Parathyroid adenoma (tissue), 2 donors: ENCODE results near the gene RBM28.
"Not testable (repeated sequence)": the region's sequence is repeated elsewhere in the genome, so short reads cannot be mapped to it uniquely, and the experiment has no call there.

Experiments
- H2AFZ ChIP-seq: fragments of 300-600 bp; sonication (generic); one replicate; pipeline ENCODE4 v1.7.0; 2017; ENCODE audit warnings: antibody characterized with exemption, mild to moderate bottlenecking
- H3K27ac ChIP-seq: fragments of 300-600 bp; sonication (generic); one replicate; pipeline ENCODE4 v1.7.0; 2017
- H3K27me3 ChIP-seq: fragments of 300-600 bp; sonication (generic); one replicate; pipeline ENCODE4 v1.7.0; 2017; ENCODE audit warnings: low read length; ENCODE audit not compliant: control insufficient read depth, insufficient read depth
- H3K36me3 ChIP-seq: fragments of 300-600 bp; sonication (generic); one replicate; pipeline ENCODE4 v1.7.0; 2017; ENCODE audit warnings: low read length; ENCODE audit not compliant: control insufficient read depth, insufficient read depth
- H3K4me1 ChIP-seq: fragments of 300-600 bp; sonication (generic); one replicate; pipeline ENCODE4 v1.7.0; 2017; ENCODE audit warnings: control low read depth
- H3K4me2 ChIP-seq: fragments of 300-600 bp; sonication (generic); one replicate; pipeline ENCODE4 v1.7.0; 2017; ENCODE audit warnings: low read length
- H3K4me3 ChIP-seq: fragments of 300-600 bp; sonication (generic); one replicate; pipeline ENCODE4 v1.7.0; 2017; ENCODE audit warnings: low read depth, low read length
- H3K79me2 ChIP-seq: fragments of 300-600 bp; sonication (generic); one replicate; pipeline ENCODE4 v1.7.0; 2017; ENCODE audit warnings: control low read depth
- H3K9ac ChIP-seq: fragments of 300-600 bp; sonication (generic); one replicate; pipeline ENCODE4 v1.7.0; 2017; ENCODE audit warnings: mild to moderate bottlenecking
- H3K9me3 ChIP-seq: fragments of 300-600 bp; sonication (generic); one replicate; pipeline ENCODE4 v1.7.0; 2017; ENCODE audit warnings: low read length; ENCODE audit not compliant: control insufficient read depth
- TF ChIP-seq, protein P1 (sequence below): fragments of 300-600 bp; sonication (generic); IDR thresholded peaks from one replicate; pipeline ENCODE4 v1.7.0; 2017; ENCODE audit warnings: antibody characterized with exemption, mild to moderate bottlenecking
- donor health status: primary hyperparathyroidism.

The RBM28 gene

DNA sequence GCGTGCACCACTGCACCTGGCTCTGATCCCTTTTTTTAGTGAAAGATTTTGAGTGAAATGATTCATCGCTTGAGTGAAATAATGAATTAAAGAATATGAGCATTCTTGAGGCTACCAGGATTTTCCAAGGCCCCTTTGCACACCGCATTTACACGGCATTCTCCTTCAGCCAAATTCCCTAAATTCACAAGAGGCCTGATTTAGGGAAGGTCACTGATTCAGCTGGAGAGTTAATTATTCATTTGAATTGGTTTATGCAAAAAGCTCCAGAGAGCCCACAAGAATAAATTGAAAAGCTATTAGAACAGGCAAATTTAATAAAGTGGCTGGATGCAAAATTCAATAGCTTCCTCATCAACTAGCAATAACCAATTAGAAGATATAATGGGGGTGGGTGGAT is 56.2 kb downstream of the RBM28 start:
- no peaks in the 10 kb centered on the region for H3K4me1 ChIP-seq
- no peaks in the 10 kb centered on the region for H3K36me3 ChIP-seq
- no peak overlapping the region for H2AFZ ChIP-seq
- no peak overlapping the region for H3K27ac ChIP-seq
- H3K27me3 ChIP-seq = no peaks in the 10 kb centered on the region
- H3K9ac ChIP-seq = no peak overlapping the region
- H3K4me3 ChIP-seq = no peak overlapping the region
- TF ChIP-seq, protein P1, sequence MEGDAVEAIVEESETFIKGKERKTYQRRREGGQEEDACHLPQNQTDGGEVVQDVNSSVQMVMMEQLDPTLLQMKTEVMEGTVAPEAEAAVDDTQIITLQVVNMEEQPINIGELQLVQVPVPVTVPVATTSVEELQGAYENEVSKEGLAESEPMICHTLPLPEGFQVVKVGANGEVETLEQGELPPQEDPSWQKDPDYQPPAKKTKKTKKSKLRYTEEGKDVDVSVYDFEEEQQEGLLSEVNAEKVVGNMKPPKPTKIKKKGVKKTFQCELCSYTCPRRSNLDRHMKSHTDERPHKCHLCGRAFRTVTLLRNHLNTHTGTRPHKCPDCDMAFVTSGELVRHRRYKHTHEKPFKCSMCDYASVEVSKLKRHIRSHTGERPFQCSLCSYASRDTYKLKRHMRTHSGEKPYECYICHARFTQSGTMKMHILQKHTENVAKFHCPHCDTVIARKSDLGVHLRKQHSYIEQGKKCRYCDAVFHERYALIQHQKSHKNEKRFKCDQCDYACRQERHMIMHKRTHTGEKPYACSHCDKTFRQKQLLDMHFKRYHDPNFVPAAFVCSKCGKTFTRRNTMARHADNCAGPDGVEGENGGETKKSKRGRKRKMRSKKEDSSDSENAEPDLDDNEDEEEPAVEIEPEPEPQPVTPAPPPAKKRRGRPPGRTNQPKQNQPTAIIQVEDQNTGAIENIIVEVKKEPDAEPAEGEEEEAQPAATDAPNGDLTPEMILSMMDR = no peak
- no peak overlapping the region for H3K4me2 ChIP-seq
- no peaks in the 10 kb centered on the region for H3K9me3 ChIP-seq
- no peaks in the 10 kb centered on the region for H3K79me2 ChIP-seq

- Histone ChIP-seq H3K27ac (no peak overlapping the region), H3K4me2 (no peak overlapping the region), H3K27me3 (no peaks in the 10 kb centered on the region), H2AFZ (no peak overlapping the region), H3K9me3 (no peaks in the 10 kb centered on the region), H3K4me1 (no peaks in the 10 kb centered on the region), H3K79me2 (no peaks in the 10 kb centered on the region), H3K36me3 (no peaks in the 10 kb centered on the region), H3K4me3 (no peak overlapping the region), H3K9ac (no peak overlapping the region)
- TF ChIP-seq, protein P1 = no peak
These were observed 59.6 kb downstream of the RBM28 start for GRCh38 chr7:128284102-128284501.

GRCh38 chr7:128281605-128282380 is 61.9 kb downstream of the RBM28 start:
- no peak overlapping the region for H3K27ac ChIP-seq
- H3K36me3 ChIP-seq = no peaks in the 10 kb centered on the region
- H3K9me3 ChIP-seq = no peaks in the 10 kb centered on the region
- H3K4me2 ChIP-seq = no peak overlapping the region
- no peak overlapping the region for H3K4me3 ChIP-seq
- H3K79me2 ChIP-seq = no peaks in the 10 kb centered on the region
- no peak overlapping the region for H3K9ac ChIP-seq
- H3K4me1 ChIP-seq = no peaks in the 10 kb centered on the region
- no peak overlapping the region for H2AFZ ChIP-seq
- H3K27me3 ChIP-seq = no peaks in the 10 kb centered on the region
- TF ChIP-seq, protein P1 = no peak

- H3K9ac ChIP-seq, H3K4me3 ChIP-seq, H3K9me3 ChIP-seq, H2AFZ ChIP-seq, H3K79me2 ChIP-seq, H3K27ac ChIP-seq, H3K36me3 ChIP-seq, H3K4me2 ChIP-seq, H3K4me1 ChIP-seq, H3K27me3 ChIP-seq: not testable (repeated sequence)
These were observed 63.3 kb downstream of the RBM28 start for GRCh38 chr7:128280451-128280850.

- Histone ChIP-seq H3K36me3 (no peaks in the 10 kb centered on the region), H3K4me2 (no peak overlapping the region), H3K79me2 (no peaks in the 10 kb centered on the region), H3K27ac (no peak overlapping the region), H3K4me1 (no peaks in the 10 kb centered on the region), H2AFZ (no peak overlapping the region), H3K9ac (no peak overlapping the region), H3K4me3 (no peak overlapping the region), H3K9me3 (no peaks in the 10 kb centered on the region), H3K27me3 (no peaks in the 10 kb centered on the region)
- TF ChIP-seq, protein P1 = no peak
These were observed 64.5 kb downstream of the RBM28 start for GRCh38 chr7:128279124-128279713.
